ENCODE data around the gene EHD4. TPM values are rescaled to one million over a fixed set of nuclear protein-coding genes. Genes with fewer than 3 reads are reported as not detected.

EHD4 gene
- total and polyA plus RNA-seq, 12 donors, result 23.4 to 62.7 (median 43.2) TPM

DNA sequence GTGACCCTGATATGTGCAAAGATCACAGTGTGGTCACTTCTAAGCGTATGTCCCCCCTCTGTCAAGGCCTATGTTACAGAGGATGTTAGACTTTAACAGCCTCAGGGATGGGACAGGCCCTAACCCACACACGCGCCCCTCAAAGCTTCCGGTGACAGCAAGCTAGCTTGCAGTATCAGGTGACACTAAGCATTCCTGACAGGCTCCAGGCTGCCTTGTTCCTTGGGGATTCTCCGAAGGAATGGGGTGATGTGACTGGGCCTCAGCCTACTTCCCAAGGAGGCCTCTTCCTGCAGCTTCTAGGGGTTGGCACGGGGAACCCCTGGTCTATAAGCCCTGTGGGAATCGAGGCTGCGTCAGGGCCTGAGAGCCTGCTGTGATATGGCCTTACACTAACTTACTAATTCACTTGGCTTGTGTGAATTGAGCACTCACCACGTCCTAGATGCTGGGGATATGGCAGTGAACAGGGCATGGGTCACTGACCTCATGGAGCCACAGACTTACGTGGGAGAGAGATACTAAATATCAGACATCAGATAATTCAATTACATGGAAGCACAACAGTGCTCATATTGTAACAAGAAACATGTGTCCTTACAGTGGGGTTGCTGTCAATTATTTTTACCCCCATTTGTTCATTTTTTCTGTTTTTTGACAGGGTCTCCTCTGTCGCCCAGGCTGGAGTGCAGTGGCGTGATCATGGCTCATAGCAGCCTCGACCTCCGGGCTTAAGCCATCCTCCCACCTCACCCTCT, 67.1 kb downstream of the EHD4 start:
- H3K27ac ChIP-seq, result peak overlapping the region in 8 of 10 donors; percentile 9 to 70 (median 58)
- 66% methylated on average over 14 of the region's 14 CpGs for WGBS, 2 donors
- H3K4me3 ChIP-seq, result no peak overlapping the region
- TF ChIP-seq, protein P1, sequence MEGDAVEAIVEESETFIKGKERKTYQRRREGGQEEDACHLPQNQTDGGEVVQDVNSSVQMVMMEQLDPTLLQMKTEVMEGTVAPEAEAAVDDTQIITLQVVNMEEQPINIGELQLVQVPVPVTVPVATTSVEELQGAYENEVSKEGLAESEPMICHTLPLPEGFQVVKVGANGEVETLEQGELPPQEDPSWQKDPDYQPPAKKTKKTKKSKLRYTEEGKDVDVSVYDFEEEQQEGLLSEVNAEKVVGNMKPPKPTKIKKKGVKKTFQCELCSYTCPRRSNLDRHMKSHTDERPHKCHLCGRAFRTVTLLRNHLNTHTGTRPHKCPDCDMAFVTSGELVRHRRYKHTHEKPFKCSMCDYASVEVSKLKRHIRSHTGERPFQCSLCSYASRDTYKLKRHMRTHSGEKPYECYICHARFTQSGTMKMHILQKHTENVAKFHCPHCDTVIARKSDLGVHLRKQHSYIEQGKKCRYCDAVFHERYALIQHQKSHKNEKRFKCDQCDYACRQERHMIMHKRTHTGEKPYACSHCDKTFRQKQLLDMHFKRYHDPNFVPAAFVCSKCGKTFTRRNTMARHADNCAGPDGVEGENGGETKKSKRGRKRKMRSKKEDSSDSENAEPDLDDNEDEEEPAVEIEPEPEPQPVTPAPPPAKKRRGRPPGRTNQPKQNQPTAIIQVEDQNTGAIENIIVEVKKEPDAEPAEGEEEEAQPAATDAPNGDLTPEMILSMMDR (IDR thresholded peaks at IDR 0.05), result no peak
- DNase-seq, result no peak
- peak in 3 of 8 donors; percentile 5 to 6 (median 5) for ATAC-seq
- H3K4me1 ChIP-seq, result peaks cover 3 to 50% (median 33%) of the 10 kb centered on the region in 9 donors
- intact Hi-C loops (cut with DNase I), result loop anchor here in 5 of 10 donors (2.0 to 10.0 kb wide), 5 partner anchors 50 to 150 kb away; partner anchors contain the start of genes PLA2G4B (in 2 of the 5) and MAPKBP1 (in 1 of the 5)
- H3K9me3 ChIP-seq, result no peaks in the 10 kb centered on the region
- H3K36me3 ChIP-seq, result peaks cover 0 to 93% (median 48%) of the 10 kb centered on the region in 9 donors
- no peaks in the 10 kb centered on the region for H3K27me3 ChIP-seq

DNA sequence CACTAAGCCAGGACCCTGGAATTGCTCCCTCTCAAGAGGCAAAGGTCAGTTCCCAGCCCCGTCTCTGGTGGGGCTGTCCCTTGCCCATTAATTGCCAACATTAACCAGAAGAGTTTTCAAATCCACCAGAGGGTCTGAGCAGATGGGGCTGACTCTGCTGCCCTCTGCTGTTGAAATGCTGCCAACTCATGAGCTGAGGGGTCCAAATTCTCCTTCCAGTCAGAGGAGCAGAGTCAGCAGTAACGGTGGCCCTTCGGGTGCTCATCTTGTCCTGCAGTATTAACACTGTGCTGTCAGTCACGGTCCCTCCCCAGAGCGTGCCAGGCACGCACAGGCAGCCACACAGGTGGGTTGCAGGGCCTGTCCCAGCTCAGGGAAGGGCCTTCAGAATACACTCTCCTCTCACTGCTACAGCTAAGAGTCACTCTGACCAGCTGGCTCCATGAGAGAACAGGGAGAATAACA, 67.8 kb downstream of the EHD4 start:
- intact Hi-C loops (cut with DNase I), result loop anchor here in 6 of 10 donors (2.0 to 10.0 kb wide), 6 partner anchors 50 to 150 kb away; partner anchors contain the start of genes JMJD7 (in 2 of the 6), MAPKBP1 (in 2 of the 6) and PLA2G4B (in 2 of the 6)
- DNase-seq, result peak in 1 of 2 donors; percentile 70
- TF ChIP-seq, protein P1 (IDR thresholded peaks at IDR 0.05), result peak; percentile 68 to 88 (median 85)
- no peak overlapping the region for H3K4me3 ChIP-seq
- 12 to 22% methylated on average over 6 of the region's 6 CpGs for WGBS, 2 donors
- peaks cover 0 to 93% (median 53%) of the 10 kb centered on the region in 9 donors for H3K36me3 ChIP-seq
- ATAC-seq, result peak; percentile 56 to 79 (median 69)
- H3K4me1 ChIP-seq, result peaks cover 3 to 50% (median 37%) of the 10 kb centered on the region in 9 donors
- H3K27ac ChIP-seq, result peak overlapping the region in 9 of 10 donors; percentile 9 to 70 (median 48)
- no peaks in the 10 kb centered on the region for H3K27me3 ChIP-seq
- no peaks in the 10 kb centered on the region for H3K9me3 ChIP-seq

DNA sequence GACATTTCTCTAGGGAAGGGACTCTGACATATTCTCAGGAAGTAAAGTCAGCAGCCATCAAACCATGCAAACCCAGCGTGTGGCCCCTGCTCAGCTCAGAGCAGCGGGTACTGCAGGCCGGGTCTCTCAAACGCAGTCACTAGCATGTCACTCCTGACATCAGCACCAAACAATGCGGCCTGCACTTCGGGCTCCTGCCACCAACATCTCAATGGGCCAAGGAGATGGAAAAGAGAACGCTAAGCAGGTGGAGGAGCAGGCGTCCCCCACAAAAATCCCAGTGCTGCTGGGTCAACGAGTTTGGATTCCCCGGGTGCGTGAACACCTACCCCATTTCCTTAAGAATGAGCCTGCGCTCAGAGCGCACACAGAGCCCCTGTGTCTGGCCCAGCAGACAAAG, 68.6 kb downstream of the EHD4 start:
- Histone ChIP-seq H3K27ac (peak overlapping the region in 8 of 10 donors; percentile 30 to 70 (median 45)), H3K4me1 (peaks cover 3 to 43% (median 29%) of the 10 kb centered on the region in 9 donors), H3K4me3 (no peak overlapping the region), H3K9me3 (no peaks in the 10 kb centered on the region), H3K27me3 (no peaks in the 10 kb centered on the region), H3K36me3 (peaks cover 0 to 93% (median 52%) of the 10 kb centered on the region in 9 donors)
- WGBS, 2 donors, result 65 to 66% methylated on average over 13 of the region's 13 CpGs
- ATAC-seq (peak in 5 of 8 donors; percentile 15 to 56 (median 26)), DNase-seq (no peak)
- intact Hi-C loops (cut with DNase I), result loop anchor here in 6 of 10 donors (2.0 to 10.0 kb wide), 6 partner anchors 51 to 151 kb away; partner anchors contain the start of genes JMJD7 (in 2 of the 6), PLA2G4B (in 2 of the 6) and MAPKBP1 (in 1 of the 6)
- TF ChIP-seq, protein P1 (IDR thresholded peaks at IDR 0.05), result no peak

DNA sequence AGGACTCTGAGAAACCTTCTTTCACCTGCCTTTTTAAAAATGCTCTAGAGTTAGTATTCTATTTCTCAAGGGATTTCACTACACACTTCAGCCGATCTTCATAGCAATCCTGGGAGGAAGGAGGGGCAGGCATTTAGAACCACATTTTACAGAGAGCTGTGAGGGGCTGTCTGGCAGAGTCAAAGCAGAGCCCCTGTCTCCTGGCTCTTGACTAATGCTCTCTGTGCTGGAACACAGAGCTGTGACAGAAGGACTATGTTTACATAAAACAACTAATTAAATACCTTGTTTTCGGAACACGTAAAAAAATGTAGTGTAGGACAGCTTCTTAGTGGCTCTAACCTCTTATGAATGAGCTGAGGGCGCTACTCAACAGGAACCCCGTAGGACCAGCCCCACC, 70.9 kb downstream of the EHD4 start:
- WGBS, 2 donors, result 73 to 81% methylated on average over 5 of the region's 5 CpGs
- Histone ChIP-seq H3K4me3 (no peak overlapping the region), H3K36me3 (peaks cover 0 to 93% (median 46%) of the 10 kb centered on the region in 9 donors), H3K27me3 (no peaks in the 10 kb centered on the region), H3K4me1 (peaks cover 3 to 37% (median 23%) of the 10 kb centered on the region in 9 donors), H3K27ac (peak overlapping the region in 2 of 10 donors; percentile 11 to 41), H3K9me3 (no peaks in the 10 kb centered on the region)
- TF ChIP-seq, protein P1 (IDR thresholded peaks at IDR 0.05), result no peak
- ATAC-seq (no peak), DNase-seq (no peak)
- intact Hi-C loops (cut with DNase I), result loop anchor here in 6 of 10 donors (5.0 to 10.0 kb wide), 5 partner anchors 53 to 153 kb away; partner anchors contain the start of genes JMJD7 (in 2 of the 6), PLA2G4B (in 2 of the 6) and MAPKBP1 (in 1 of the 6)
